Cerebellar nuclear complex (tissue), 1 donor: ENCODE measurements around the gene OPCML.

Experiments
- DNase-seq, 2 experiments: peaks; one replicate each; lab custom pipeline; 2025; lab: John Stamatoyannopoulos, UW

The OPCML gene

GRCh38 chr11:132941024-132941646 lies 591.2 kb downstream of the OPCML start:
- peak in 1 of 2 experiments; percentile 58 for DNase-seq

GRCh38 chr11:132937016-132937415 lies 595.3 kb downstream of the OPCML start:
- no peak for DNase-seq

- no peak for DNase-seq
These were observed 596.9 kb downstream of the OPCML start for GRCh38 chr11:132935383-132935782.

GRCh38 chr11:132933703-132934102 lies 598.6 kb downstream of the OPCML start:
- no peak for DNase-seq

- no peak for DNase-seq
These were observed 606.4 kb downstream of the OPCML start for GRCh38 chr11:132925825-132926469.

GRCh38 chr11:132921597-132921996 lies 610.7 kb downstream of the OPCML start:
- no peak for DNase-seq

- no peak for DNase-seq
These were observed 611.7 kb downstream of the OPCML start for GRCh38 chr11:132920451-132921096.

GRCh38 chr11:132914600-132914999 lies 617.7 kb downstream of the OPCML start:
- no peak for DNase-seq

- DNase-seq, result no peak
These were observed 618.4 kb downstream of the OPCML start for GRCh38 chr11:132913886-132914285.

GRCh38 chr11:132913295-132913694 lies 619.0 kb downstream of the OPCML start:
- no peak for DNase-seq

- no peak for DNase-seq
These were observed 621.1 kb downstream of the OPCML start for GRCh38 chr11:132911186-132911585.

- DNase-seq, result peak in 1 of 2 experiments; percentile 21
These were observed 622.1 kb downstream of the OPCML start for GRCh38 chr11:132910011-132910760.

- peak in 1 of 2 experiments; percentile 27 for DNase-seq
These were observed 623.2 kb downstream of the OPCML start for GRCh38 chr11:132909021-132909606.

- no peak for DNase-seq
These were observed 623.9 kb downstream of the OPCML start for GRCh38 chr11:132908414-132908810.

- no peak for DNase-seq
These were observed 624.5 kb downstream of the OPCML start for GRCh38 chr11:132907651-132908413.

GRCh38 chr11:132904607-132905006 lies 627.7 kb downstream of the OPCML start:
- peak; percentile 75 to 92 for DNase-seq

GRCh38 chr11:132904091-132904490 lies 628.2 kb downstream of the OPCML start:
- DNase-seq, result no peak

- no peak for DNase-seq
These were observed 630.4 kb downstream of the OPCML start for GRCh38 chr11:132901638-132902471.

- DNase-seq, result no peak
These were observed 633.6 kb downstream of the OPCML start for GRCh38 chr11:132898676-132899075.

GRCh38 chr11:132898021-132898420 lies 634.3 kb downstream of the OPCML start:
- peak; percentile 90 to 96 for DNase-seq
